IMR-90 (cell line): ENCODE data around the gene FOXL2NB. TPM values are rescaled to one million over a fixed set of nuclear protein-coding genes. Genes with fewer than 3 reads are reported as not detected.

Experiments used
- ATAC-seq: fragments of 200-7000 bp; cut with Tn5 transposase; 2 replicates; pipeline ENCODE4 v1.9.1; 2020; ENCODE audit warnings: low read depth, mild to moderate bottlenecking, moderate library complexity
- BruUV-seq: library from RNA; stranded (reverse); fragments of 400-500 nt; replicated peaks from 2 replicates; lab custom pipeline; 2021; lab: Mats Ljungman, UMichigan
- CTCF ChIA-PET: fragments of 300-600 bp; formaldehyde crosslinking; extraction: SDS; loops from one replicate; lab custom pipeline; 2021; ENCODE audit warnings: antibody characterized with exemption; lab: Yijun Ruan, JAX
- POLR2A ChIA-PET: fragments of 300-600 bp; sonication (Branson Sonifier 250); formaldehyde crosslinking; loops from one replicate; lab custom pipeline; 2022; ENCODE audit warnings: antibody characterized with exemption; ENCODE audit not compliant: unreplicated experiment; lab: Charles Lee
- DNase-seq: peaks from one replicate; pipeline ENCODE4 v3.0.0; 2013
- H2AFZ ChIP-seq: replicated peaks from 2 replicates; pipeline ENCODE3; 2013; ENCODE audit warnings: low read length, mild to moderate bottlenecking; ENCODE audit not compliant: poor library complexity
- H2AK5ac ChIP-seq: 2 replicates; pipeline ENCODE4 v1.6.1; 2013; ENCODE audit warnings: low read depth, low read length, inconsistent platforms
- H2AK9ac ChIP-seq: replicated peaks from 2 replicates; pipeline ENCODE3; 2013; ENCODE audit warnings: mild to moderate bottlenecking, low read depth, low read length, moderate library complexity; ENCODE audit not compliant: poor library complexity
- H2BK120ac ChIP-seq: 2 replicates; pipeline ENCODE4 v1.6.1; 2013; ENCODE audit warnings: low read depth, low read length, inconsistent platforms
- H2BK15ac ChIP-seq: 3 replicates; pipeline ENCODE4 v1.6.1; 2013; ENCODE audit warnings: low read depth, low read length, inconsistent platforms
- H2BK20ac ChIP-seq: 2 replicates; pipeline ENCODE4 v1.6.1; 2013; ENCODE audit warnings: low read depth, mild to moderate bottlenecking, inconsistent platforms, low read length, moderate library complexity
- H2BK5ac ChIP-seq: 2 replicates; pipeline ENCODE4 v1.6.1; 2013; ENCODE audit warnings: mild to moderate bottlenecking, low read depth, low read length, inconsistent platforms; ENCODE audit not compliant: poor library complexity, severe bottlenecking
- H3K14ac ChIP-seq: replicated peaks from 2 replicates; pipeline ENCODE4 v1.6.1; 2013; ENCODE audit warnings: low read depth, low read length, inconsistent platforms
- H3K18ac ChIP-seq: 2 replicates; pipeline ENCODE4 v1.6.1; 2013; ENCODE audit warnings: low read depth, low read length, control low read depth
- H3K23ac ChIP-seq: 2 replicates; pipeline ENCODE4 v1.6.1; 2013; ENCODE audit warnings: low read depth, low read length, inconsistent platforms
- H3K27ac ChIP-seq: 2 replicates; pipeline ENCODE4 v1.5.1; 2013; ENCODE audit warnings: mild to moderate bottlenecking, control low read depth, low read length; ENCODE audit not compliant: insufficient read depth
- H3K27me3 ChIP-seq: 2 replicates; pipeline ENCODE4 v1.6.1; 2013; ENCODE audit warnings: low read length; ENCODE audit not compliant: control insufficient read depth, insufficient read depth
- H3K36me3 ChIP-seq: 2 replicates; pipeline ENCODE4 v1.6.1; 2013; ENCODE audit warnings: low read length, mixed read lengths; ENCODE audit not compliant: control insufficient read depth, insufficient read depth
- H3K4ac ChIP-seq: 2 replicates; pipeline ENCODE4 v1.6.1; 2013; ENCODE audit warnings: low read depth, low read length, inconsistent platforms
- H3K4me1 ChIP-seq: 2 replicates; pipeline ENCODE4 v1.6.1; 2013; ENCODE audit warnings: low read length, mixed read lengths; ENCODE audit not compliant: control insufficient read depth, insufficient read depth
- H3K4me2 ChIP-seq: 2 replicates; pipeline ENCODE4 v1.6.1; 2013; ENCODE audit warnings: low read depth, mild to moderate bottlenecking, control low read depth, low read length, moderate library complexity
- H3K4me3 ChIP-seq: 2 replicates; pipeline ENCODE4 v1.5.1; 2013; ENCODE audit warnings: low read depth, mild to moderate bottlenecking, control low read depth, low read length, moderate library complexity; ENCODE audit not compliant: insufficient read depth
- H3K56ac ChIP-seq: 2 replicates; pipeline ENCODE4 v1.6.1; 2013; ENCODE audit warnings: low read length, inconsistent platforms; ENCODE audit not compliant: insufficient read depth; ENCODE audit errors: extremely low read depth
- H3K79me1 ChIP-seq, 2 experiments: 2 replicates each; pipeline ENCODE4 v1.6.1; 2013; ENCODE audit warnings: low read length in 2 of 2, inconsistent platforms in 1 of 2, low read depth in 1 of 2
- H3K9ac ChIP-seq: 2 replicates; pipeline ENCODE4 v1.6.1; 2013; ENCODE audit warnings: low read depth, low read length, control low read depth
- H3K9me1 ChIP-seq: 2 replicates; pipeline ENCODE4 v1.6.1; 2013; ENCODE audit warnings: low read length, inconsistent platforms; ENCODE audit not compliant: insufficient read depth
- H3K9me3 ChIP-seq: 2 replicates; pipeline ENCODE4 v1.6.1; 2013; ENCODE audit warnings: low read length; ENCODE audit not compliant: control insufficient read depth, insufficient read depth
- H4K20me1 ChIP-seq: 2 replicates; pipeline ENCODE4 v1.6.1; 2013; ENCODE audit warnings: low read length, inconsistent platforms; ENCODE audit not compliant: insufficient read depth
- H4K5ac ChIP-seq: 2 replicates; pipeline ENCODE4 v1.6.1; 2013; ENCODE audit warnings: mild to moderate bottlenecking, low read depth, low read length, control low read depth
- H4K8ac ChIP-seq, 2 experiments: 2 replicates each; pipeline ENCODE4 v1.6.1; 2013; ENCODE audit warnings: low read depth in 2 of 2, low read length in 2 of 2, control low read depth in 1 of 2, inconsistent platforms in 1 of 2
- H4K91ac ChIP-seq: 2 replicates; pipeline ENCODE4 v1.6.1; 2013; ENCODE audit warnings: low read depth, low read length, inconsistent platforms; ENCODE audit not compliant: insufficient read depth
- BHLHE40 ChIP-seq: fragments of 150-350 bp; IDR thresholded peaks from 2 replicates; pipeline ENCODE4 v1.6.1; 2016; ENCODE audit warnings: mild to moderate bottlenecking, low read depth, low read length
- CEBPB ChIP-seq: IDR thresholded peaks from 2 replicates; pipeline ENCODE4 v1.6.1; 2012; ENCODE audit warnings: low read depth, low read length, improper control_type of control experiment
- CHD1 ChIP-seq: IDR thresholded peaks from 2 replicates; pipeline ENCODE4 v1.6.1; 2012; ENCODE audit warnings: low read depth, low read length, improper control_type of control experiment
- FOS ChIP-seq: fragments of 150-350 bp; IDR thresholded peaks from 2 replicates; pipeline ENCODE4 v1.6.1; 2016; ENCODE audit warnings: low read depth, low read length
- MAFK ChIP-seq: IDR thresholded peaks from 2 replicates; pipeline ENCODE4 v1.6.1; 2012; ENCODE audit warnings: low read depth, low read length, improper control_type of control experiment
- MAZ ChIP-seq: IDR thresholded peaks from 2 replicates; pipeline ENCODE4 v1.6.1; 2012; ENCODE audit warnings: low read depth, mild to moderate bottlenecking, low read length, improper control_type of control experiment, moderate library complexity, borderline replicate concordance
- MXI1 ChIP-seq: IDR thresholded peaks from 2 replicates; pipeline ENCODE4 v1.6.1; 2012; ENCODE audit warnings: low read depth, mild to moderate bottlenecking, low read length, moderate library complexity, borderline replicate concordance
- NFE2L2 ChIP-seq: fragments of 150-350 bp; IDR thresholded peaks from 2 replicates; pipeline ENCODE4 v1.6.1; 2016; ENCODE audit warnings: low read depth, mild to moderate bottlenecking, low read length
- POLR2A ChIP-seq: IDR thresholded peaks from 2 replicates; pipeline ENCODE4 v1.6.1; 2012; ENCODE audit warnings: mild to moderate bottlenecking, low read depth, low read length
- RAD21 ChIP-seq: IDR thresholded peaks from 2 replicates; pipeline ENCODE4 v1.6.1; 2012; ENCODE audit warnings: low read length, improper control_type of control experiment
- RCOR1 ChIP-seq: IDR thresholded peaks from 2 replicates; pipeline ENCODE4 v1.6.1; 2012; ENCODE audit warnings: mild to moderate bottlenecking, low read length, improper control_type of control experiment; ENCODE audit not compliant: insufficient replicate concordance
- RFX5 ChIP-seq: IDR thresholded peaks from 2 replicates; pipeline ENCODE4 v1.8.0; 2012; ENCODE audit warnings: low read depth, mild to moderate bottlenecking, low read length, moderate library complexity
- SMC3 ChIP-seq: fragments of 150-350 bp; IDR thresholded peaks from 2 replicates; pipeline ENCODE4 v1.6.1; 2016; ENCODE audit warnings: low read depth, mild to moderate bottlenecking, antibody characterized with exemption, low read length, moderate library complexity
- whole genome bisulfite sequencing, 2 experiments: methylation state at CpG; one replicate each; pipeline versions ENCODE4 v1.1.5 to v1.1.7; 2013; ENCODE audit warnings: missing lambda C conversion rate in 2 of 2; ENCODE audit not compliant: insufficient read length in 1 of 2; ENCODE audit errors: extremely low coverage in 2 of 2; 5-methylcytosine and 5-hydroxymethylcytosine counted together
- dilution Hi-C: fragments of 300-500 bp; cut with HindIII; formaldehyde crosslinking; loops from one replicate; pipeline ENCODE4 v1.14.3; 2018; ENCODE audit warnings: low sequenced_read_pairs; ENCODE audit not compliant: unreplicated experiment
- in situ Hi-C: fragments of 300-500 bp; cut with MboI; formaldehyde crosslinking; loops from 3 replicates; pipeline ENCODE4 v1.14.3; 2019; ENCODE audit warnings: low sequenced_read_pairs, inconsistent platforms, mixed read lengths
- intact Hi-C: fragments of 100-400 bp; cut with micrococcal nuclease; formaldehyde crosslinking; loops from 2 replicates; pipeline ENCODE4 v1.10.0; 2022
- polyA plus RNA-seq, 3 experiments: library from polyadenylated mRNA; depleted of rRNA; stranded (reverse); fragments of >200 nt; gene quantifications; 2 replicates each; pipeline ENCODE4 v1.2.3, GENCODE V29; 2012; ENCODE audit warnings: low replicate concordance in 1 of 3
- total RNA-seq: library from RNA; depleted of rRNA; stranded (reverse); fragments of >200 nt; gene quantifications from 2 replicates; pipeline ENCODE4 v1.2.3, GENCODE V29; 2012
- TF ChIP-seq, protein P1 (sequence below): fragments of 150-350 bp; IDR thresholded peaks from 2 replicates; pipeline ENCODE4 v1.6.1; 2016; ENCODE audit warnings: low read depth, mild to moderate bottlenecking, low read length, moderate library complexity, borderline replicate concordance
- TF ChIP-seq, protein P2 (sequence below): conservative IDR thresholded peaks from 2 replicates; pipeline ENCODE4 v1.5.1; 2012; ENCODE audit warnings: mild to moderate bottlenecking, low read depth, low read length, improper control_type of control experiment
- TF ChIP-seq, protein P3 (sequence below): fragments of 150-350 bp; IDR thresholded peaks from 2 replicates; pipeline ENCODE4 v1.6.1; 2017; ENCODE audit warnings: mild to moderate bottlenecking, antibody characterized with exemption, low read length, low read depth

The FOXL2NB gene
- total and polyA plus RNA-seq, 2 of the 4 experiments (the other 2 are of a cell fraction) = under 0.01 to 0.05 TPM

DNA sequence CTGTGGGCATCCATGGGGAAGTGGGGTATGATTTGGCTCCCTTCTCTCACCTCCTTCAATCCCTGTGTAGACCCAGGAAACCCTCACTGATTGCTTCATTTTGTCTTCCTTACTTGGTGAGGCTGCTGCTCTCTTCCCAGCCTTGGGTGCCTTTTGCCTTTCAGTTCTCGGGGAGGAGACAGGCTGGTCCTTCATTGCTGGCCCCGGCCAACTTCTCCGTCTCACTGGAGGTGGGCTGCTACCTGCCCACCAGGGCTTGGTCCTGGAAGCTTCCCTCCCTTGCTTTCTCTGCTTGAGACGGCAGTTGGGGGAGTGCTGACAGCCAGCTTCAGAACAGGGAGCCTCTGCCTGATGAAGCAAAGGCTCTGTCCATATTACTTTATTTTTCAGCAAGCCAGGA, 4.7 kb upstream of the FOXL2NB start:
- Histone ChIP-seq H4K8ac (no peak overlapping the region), H3K56ac (no peak overlapping the region), H3K27ac (no peak overlapping the region), H3K79me1 (no peaks in the 10 kb centered on the region), H2BK20ac (no peak overlapping the region), H2AK5ac (no peak overlapping the region), H3K4ac (no peak overlapping the region), H2BK5ac (no peak overlapping the region), H4K20me1 (peaks cover 18% of the 10 kb centered on the region), H4K5ac (no peak overlapping the region), H3K4me2 (no peak overlapping the region), H3K27me3 (peaks cover 97% of the 10 kb centered on the region), H2AK9ac (no peak overlapping the region), H2BK15ac (no peak overlapping the region), H3K18ac (no peak overlapping the region), H3K9me1 (0 out of 2 replicates have a peak, but pooled peaks cover 3% of the 10 kb centered on the region), H4K91ac (no peak overlapping the region), H3K4me3 (no peak overlapping the region), H3K36me3 (no peaks in the 10 kb centered on the region), H3K23ac (no peak overlapping the region), H3K14ac (no peak overlapping the region), H2BK120ac (no peak overlapping the region), H3K9ac (no peak overlapping the region), H3K9me3 (peaks cover 5% of the 10 kb centered on the region), H3K4me1 (peaks cover 4% of the 10 kb centered on the region; the same call in 1 of the 2 replicates), H2AFZ (no peak overlapping the region)
- ChIA-PET POLR2A (no interaction called here), CTCF (interaction anchor here (0.6 to 1.1 kb wide), 2 partner anchors 42 to 170 kb away, joined by 3 read pairs; no protein-coding TSS in a partner anchor)
- WGBS, 2 experiments = no CpG with 5 or more reads among the region's 4 CpGs
- dilution Hi-C loops = no loop called here
- intact Hi-C loops = no loop called here
- no TSS peak for BruUV-seq
- in situ Hi-C loops = no loop called here
- ATAC-seq = no peak
- TF ChIP-seq RCOR1 (no peak), CEBPB (no peak), SMC3 (no peak), BHLHE40 (no peak), CHD1 (no peak), RFX5 (no peak), FOS (no peak), MXI1 (no peak), RAD21 (no peak), POLR2A (no peak), MAZ (no peak), MAFK (no peak), NFE2L2 (no peak)
- TF ChIP-seq, protein P1, sequence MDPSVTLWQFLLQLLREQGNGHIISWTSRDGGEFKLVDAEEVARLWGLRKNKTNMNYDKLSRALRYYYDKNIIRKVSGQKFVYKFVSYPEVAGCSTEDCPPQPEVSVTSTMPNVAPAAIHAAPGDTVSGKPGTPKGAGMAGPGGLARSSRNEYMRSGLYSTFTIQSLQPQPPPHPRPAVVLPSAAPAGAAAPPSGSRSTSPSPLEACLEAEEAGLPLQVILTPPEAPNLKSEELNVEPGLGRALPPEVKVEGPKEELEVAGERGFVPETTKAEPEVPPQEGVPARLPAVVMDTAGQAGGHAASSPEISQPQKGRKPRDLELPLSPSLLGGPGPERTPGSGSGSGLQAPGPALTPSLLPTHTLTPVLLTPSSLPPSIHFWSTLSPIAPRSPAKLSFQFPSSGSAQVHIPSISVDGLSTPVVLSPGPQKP = no peak
- TF ChIP-seq, protein P2, sequence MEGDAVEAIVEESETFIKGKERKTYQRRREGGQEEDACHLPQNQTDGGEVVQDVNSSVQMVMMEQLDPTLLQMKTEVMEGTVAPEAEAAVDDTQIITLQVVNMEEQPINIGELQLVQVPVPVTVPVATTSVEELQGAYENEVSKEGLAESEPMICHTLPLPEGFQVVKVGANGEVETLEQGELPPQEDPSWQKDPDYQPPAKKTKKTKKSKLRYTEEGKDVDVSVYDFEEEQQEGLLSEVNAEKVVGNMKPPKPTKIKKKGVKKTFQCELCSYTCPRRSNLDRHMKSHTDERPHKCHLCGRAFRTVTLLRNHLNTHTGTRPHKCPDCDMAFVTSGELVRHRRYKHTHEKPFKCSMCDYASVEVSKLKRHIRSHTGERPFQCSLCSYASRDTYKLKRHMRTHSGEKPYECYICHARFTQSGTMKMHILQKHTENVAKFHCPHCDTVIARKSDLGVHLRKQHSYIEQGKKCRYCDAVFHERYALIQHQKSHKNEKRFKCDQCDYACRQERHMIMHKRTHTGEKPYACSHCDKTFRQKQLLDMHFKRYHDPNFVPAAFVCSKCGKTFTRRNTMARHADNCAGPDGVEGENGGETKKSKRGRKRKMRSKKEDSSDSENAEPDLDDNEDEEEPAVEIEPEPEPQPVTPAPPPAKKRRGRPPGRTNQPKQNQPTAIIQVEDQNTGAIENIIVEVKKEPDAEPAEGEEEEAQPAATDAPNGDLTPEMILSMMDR = no peak
- TF ChIP-seq, protein P3, sequence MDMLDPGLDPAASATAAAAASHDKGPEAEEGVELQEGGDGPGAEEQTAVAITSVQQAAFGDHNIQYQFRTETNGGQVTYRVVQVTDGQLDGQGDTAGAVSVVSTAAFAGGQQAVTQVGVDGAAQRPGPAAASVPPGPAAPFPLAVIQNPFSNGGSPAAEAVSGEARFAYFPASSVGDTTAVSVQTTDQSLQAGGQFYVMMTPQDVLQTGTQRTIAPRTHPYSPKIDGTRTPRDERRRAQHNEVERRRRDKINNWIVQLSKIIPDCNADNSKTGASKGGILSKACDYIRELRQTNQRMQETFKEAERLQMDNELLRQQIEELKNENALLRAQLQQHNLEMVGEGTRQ = no peak
- no peak for DNase-seq
